Measurements from ENCODE around the gene APC2.
"Not testable (repeated sequence)": the region's sequence is repeated elsewhere in the genome, so short reads cannot be mapped to it uniquely, and the experiment has no call there.

The APC2 gene

GRCh38 chr19:1467215-1467489 lies 17.2 kb downstream of the APC2 start:
- no peak for DNase-seq

GRCh38 chr19:1467490-1468273 lies 17.8 kb downstream of the APC2 start:
- no peak for DNase-seq

DNA sequence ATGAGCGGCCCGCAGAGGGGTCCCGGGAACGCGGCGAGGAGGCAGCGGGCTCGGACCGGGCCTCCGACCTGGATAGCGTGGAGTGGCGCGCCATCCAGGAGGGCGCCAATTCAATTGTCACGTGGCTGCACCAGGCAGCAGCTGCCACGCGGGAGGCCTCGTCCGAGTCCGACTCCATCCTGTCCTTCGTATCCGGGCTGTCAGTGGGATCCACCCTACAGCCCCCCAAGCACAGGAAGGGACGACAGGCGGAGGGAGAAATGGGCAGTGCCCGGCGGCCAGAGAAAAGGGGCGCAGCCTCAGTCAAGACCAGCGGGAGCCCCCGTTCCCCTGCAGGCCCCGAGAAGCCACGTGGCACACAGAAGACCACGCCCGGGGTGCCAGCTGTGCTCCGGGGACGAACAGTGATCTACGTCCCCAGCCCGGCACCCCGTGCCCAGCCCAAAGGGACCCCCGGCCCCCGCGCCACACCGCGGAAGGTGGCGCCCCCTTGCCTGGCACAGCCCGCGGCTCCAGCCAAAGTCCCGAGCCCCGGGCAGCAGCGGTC lies 18.4 kb downstream of the APC2 start:
- no peak for DNase-seq

DNA sequence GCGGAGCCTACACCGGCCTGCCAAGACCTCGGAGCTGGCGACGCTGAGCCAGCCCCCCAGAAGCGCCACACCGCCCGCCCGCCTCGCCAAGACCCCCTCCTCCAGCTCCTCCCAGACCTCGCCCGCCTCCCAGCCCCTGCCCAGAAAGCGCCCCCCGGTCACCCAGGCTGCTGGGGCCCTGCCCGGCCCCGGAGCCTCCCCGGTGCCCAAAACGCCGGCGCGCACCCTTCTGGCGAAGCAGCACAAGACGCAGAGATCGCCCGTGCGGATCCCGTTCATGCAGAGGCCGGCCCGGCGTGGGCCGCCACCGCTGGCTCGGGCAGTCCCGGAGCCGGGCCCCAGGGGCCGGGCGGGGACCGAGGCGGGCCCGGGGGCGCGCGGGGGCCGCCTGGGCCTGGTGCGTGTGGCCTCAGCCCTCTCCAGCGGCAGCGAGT lies 18.9 kb downstream of the APC2 start:
- peak; percentile 54 to 85 (median 64) for DNase-seq

DNA sequence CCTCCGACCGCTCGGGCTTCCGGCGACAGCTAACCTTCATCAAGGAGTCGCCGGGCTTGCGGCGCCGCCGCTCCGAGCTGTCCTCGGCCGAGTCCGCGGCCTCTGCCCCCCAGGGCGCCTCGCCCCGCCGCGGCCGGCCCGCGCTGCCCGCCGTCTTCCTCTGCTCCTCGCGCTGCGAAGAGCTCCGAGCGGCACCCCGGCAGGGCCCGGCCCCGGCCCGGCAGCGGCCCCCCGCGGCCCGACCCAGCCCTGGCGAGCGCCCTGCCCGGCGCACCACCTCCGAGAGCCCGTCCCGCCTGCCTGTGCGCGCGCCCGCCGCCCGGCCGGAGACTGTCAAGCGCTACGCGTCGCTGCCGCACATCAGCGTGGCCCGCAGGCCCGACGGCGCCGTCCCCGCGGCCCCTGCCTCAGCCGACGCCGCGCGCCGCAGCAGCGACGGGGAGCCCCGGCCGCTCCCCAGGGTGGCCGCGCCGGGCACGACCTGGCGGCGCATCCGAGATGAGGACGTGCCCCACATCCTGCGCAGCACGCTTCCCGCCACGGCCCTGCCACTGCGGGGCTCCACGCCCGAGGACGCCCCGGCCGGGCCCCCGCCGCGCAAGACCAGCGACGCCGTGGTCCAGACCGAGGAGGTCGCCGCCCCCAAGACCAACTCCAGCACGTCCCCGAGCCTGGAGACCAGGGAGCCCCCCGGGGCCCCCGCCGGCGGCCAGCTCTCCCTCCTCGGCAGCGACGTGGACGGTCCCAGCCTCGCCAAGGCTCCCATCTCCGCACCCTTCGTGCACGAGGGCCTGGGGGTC lies 19.5 kb downstream of the APC2 start:
- peak in 1 of 3 donors; percentile 54 for DNase-seq

GRCh38 chr19:1470055-1470304 lies 20.1 kb downstream of the APC2 start:
- DNase-seq: no peak

GRCh38 chr19:1470305-1471009 lies 20.5 kb downstream of the APC2 start:
- DNase-seq: peak in 1 of 3 donors; percentile 58

- DNase-seq: no peak
Measured at GRCh38 chr19:1471010-1471514, 21.1 kb downstream of the APC2 start.

- peak; percentile 46 to 56 (median 50) for DNase-seq
Measured at GRCh38 chr19:1471515-1472160, 21.7 kb downstream of the APC2 start.

GRCh38 chr19:1472231-1473084 lies 22.5 kb downstream of the APC2 start:
- DNase-seq: no peak

GRCh38 chr19:1473085-1473851 lies 23.3 kb downstream of the APC2 start:
- DNase-seq: no peak

GRCh38 chr19:1474011-1474764 lies 24.3 kb downstream of the APC2 start:
- no peak for DNase-seq

GRCh38 chr19:1474765-1475351 lies 24.9 kb downstream of the APC2 start:
- DNase-seq: no peak

DNA sequence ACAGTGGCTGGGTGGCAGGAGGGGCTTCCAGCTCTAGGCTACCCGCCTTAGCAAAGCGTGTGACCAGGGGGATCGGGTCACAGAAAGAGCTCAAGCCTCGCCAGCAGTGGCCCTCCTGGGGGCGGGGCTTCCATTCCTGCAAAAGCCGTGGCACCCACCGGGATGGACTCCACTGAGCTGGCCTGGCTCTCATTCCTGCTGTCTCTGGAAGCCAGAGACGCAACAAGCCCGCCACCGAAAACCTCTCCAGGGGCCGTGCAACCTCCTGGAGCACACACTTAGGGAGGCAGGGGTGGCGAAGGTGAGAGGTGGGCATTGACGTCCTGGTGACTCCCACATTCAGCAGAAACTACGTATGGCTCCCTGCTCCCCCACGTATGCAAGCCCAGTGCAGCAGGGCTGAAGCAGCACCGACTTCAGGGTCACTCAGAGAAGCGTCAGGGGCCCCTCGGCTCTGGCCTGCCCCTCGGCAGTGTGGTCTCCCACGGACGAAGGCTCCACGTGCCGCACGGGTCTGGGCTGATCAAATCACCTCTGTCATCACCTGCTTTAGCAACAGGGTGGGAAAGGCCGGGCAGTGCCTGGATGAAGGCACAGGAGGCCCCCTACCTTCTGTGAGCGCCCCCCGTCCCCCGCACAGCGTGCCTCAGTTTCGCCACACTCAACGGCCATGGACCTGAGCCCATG lies 26.0 kb downstream of the APC2 start:
- DNase-seq: no peak

DNA sequence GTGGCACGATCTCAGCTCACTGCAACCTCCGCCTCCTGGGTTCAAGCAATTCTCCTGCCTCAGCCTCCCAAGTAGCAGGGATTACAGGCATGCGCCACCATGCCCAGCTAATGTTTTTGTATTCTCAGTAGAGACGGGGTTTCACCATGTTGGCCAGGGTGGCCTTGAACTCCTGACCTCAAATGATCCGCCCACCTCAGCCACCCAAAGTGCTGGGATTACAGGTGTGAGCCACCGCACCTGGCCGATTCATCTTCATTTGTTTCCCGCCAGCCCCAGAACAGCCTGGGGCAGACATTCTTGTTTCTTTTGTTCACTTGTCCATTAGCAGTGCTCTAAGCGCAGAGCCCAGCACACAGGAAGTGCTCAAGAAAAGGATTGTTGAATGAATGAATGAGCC lies 27.1 kb downstream of the APC2 start:
- DNase-seq: not testable (repeated sequence)

DNA sequence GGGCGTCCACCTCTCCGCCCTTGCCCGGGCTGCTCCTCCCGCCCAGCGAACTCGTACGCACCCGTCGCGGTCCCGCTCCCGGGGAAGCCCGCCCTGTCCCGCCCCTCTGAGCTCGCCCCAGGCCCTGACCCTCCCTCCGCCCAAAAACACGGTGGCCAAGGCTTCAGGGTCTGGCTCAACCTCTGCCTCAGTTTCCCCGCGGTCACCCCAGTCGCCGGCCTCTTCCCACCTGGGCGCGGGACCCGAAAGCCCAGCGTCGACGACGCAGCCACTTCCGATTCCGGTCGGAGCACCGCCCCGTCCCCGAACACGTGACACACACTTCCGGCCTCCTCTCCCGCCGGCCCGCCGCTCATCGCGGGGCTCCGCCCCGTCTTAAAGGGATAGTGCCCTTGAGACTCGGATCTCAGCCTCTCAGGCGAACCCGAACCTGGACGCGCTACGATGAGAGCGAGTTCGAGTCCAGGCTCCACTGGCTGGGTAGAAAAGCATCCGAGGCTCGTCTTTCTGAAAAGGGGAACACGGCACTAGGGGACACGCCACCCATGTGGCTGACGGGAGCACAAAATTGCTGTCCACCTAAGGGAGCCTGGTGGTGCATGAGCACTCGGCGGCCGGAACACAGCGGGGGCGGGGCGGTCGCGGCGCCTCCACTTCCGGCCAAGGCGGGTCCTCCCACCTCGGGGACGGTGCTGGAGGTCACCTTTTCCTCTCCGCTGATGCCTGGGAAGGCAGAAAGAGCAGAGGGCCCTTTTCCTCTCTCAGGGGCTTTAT lies 29.2 kb downstream of the APC2 start, which contains the start of gene C19orf25:
Gene C19orf25, minus strand, starts transcription at position 282 of the 774 bp plus-strand sequence. CDS start 312 bp downstream, outside the sequence.
- DNase-seq: peak; percentile 95 to 98 (median 97)

DNA sequence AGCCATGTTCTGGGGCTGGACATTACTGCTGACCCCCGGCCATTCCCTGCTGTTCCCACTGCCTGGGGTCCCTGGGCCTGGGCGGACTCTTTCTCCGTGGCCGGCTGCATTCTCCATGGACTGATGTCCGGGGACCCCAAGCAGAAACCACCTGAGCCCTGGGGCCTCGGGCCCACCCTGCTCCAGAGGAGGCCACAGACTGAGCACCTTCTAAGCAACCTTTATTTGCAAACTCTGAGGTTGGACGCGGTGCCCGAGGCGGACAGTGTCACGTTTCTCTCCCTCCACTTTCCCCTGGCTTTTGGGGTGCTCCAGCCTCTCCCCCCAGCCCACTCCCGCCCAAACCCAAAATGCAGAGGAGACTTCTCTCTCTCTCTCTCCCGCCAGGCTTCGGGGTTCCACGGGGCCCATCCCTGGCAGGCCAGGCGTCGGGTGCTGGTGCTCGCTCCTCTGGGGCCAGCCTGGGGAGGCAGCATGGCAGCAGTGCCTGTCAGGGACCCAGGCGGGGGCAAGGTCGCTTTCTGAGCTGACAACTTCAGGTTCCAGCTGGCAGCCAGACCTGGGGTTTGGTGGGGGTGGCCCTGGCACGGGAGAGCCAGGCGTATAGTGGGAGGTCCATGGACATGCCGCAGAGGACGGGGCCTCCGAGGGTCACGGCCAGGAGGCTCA lies 31.4 kb downstream of the APC2 start:
- no peak for DNase-seq

DNA sequence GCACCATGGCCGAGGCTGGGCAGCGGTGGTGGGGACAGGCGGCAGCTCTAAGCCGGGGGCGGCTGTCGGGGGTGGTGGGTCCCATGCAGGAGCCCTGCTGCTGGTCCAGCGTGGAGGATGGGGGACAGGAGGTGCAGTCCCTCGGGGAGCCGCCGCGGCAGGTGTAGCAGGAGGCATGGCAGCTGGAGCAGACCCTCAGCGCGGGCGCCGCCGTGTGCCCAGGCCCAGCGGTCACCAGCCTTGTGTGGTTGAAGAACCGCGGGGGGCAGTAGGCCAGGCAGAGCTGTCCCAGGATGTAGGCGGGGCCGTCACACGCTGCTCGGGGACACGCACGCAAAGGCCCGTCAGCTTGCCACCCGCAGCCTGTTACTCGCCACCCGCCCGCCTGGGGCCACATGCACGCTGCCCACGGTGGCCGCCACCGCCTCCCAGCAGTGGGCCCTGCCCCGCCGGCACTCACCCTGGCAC lies 32.0 kb downstream of the APC2 start:
- no peak for DNase-seq

All from suppressor macrophage treated with lipopolysaccharide for 1 hour (primary cell).